Mammary epithelial cell (primary cell): ENCODE data around the gene RITA1.

Experiments used
- CTCF ChIP-seq, 2 donors: IDR thresholded peaks in 1 of 2; conservative IDR thresholded peaks in 1 of 2; 2 replicates each; pipeline ENCODE4 v1.5.1; 2011 to 2012; ENCODE audit warnings: inconsistent platforms in 2 of 2, low read length in 2 of 2, mild to moderate bottlenecking in 2 of 2, control low read depth in 1 of 2, low read depth in 1 of 2; ENCODE audit not compliant: insufficient read depth in 1 of 2; ENCODE audit errors: extremely low read depth in 1 of 2
- EZH2 ChIP-seq: IDR thresholded peaks from 2 replicates; pipeline ENCODE4 v1.6.1; 2012; ENCODE audit warnings: low read length, inconsistent platforms, borderline replicate concordance

DNA sequence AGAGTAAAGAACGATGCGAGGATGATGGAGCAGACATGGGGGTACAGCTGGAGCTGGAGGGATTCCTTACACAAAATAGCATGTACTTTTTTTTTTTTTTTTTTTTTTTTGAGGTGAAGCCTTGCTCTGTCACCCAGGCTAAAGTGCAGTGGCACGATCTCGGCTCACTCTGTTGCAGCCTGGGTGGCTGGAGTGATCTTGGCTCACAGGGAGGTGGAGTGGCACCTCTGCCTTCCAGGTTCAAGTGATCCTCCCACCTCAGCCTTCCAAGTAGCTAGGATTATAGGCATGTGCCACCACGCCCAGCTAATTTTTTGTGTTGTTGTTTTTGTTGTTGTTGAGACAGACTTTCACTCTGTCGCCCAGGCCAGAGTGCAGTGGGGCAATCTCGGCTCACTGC is 44.8 kb upstream of the RITA1 start:
- TF ChIP-seq CTCF (conservative IDR thresholded peaks at IDR 0.05 in 1 of 2, IDR thresholded peaks at IDR 0.05 in 1 of 2; ENCODE audit: extremely low read depth in 1 of 2, insufficient read depth in 1 of 2, low read depth in 1 of 2, low read length in 2 of 2) (no peak), EZH2 (no peak)
